Kasumi-1 (cell line): ENCODE measurements around the gene KIR3DL2.
"Not testable (repeated sequence)": the region's sequence is repeated elsewhere in the genome, so short reads cannot be mapped to it uniquely, and the experiment has no call there.

Experiments
- DNase-seq, 2 experiments: peaks; one replicate each; lab custom pipeline; 2025; lab: John Stamatoyannopoulos, UW

Gene KIR3DL2

GRCh38 chr19:54850061-54850640 lies at the start of gene KIR3DL2:
Gene KIR3DL2, plus strand, starts transcription at chr19:54850443. Its CDS starts 33 bp downstream, at chr19:54850476.
- not testable (repeated sequence) for DNase-seq

DNA sequence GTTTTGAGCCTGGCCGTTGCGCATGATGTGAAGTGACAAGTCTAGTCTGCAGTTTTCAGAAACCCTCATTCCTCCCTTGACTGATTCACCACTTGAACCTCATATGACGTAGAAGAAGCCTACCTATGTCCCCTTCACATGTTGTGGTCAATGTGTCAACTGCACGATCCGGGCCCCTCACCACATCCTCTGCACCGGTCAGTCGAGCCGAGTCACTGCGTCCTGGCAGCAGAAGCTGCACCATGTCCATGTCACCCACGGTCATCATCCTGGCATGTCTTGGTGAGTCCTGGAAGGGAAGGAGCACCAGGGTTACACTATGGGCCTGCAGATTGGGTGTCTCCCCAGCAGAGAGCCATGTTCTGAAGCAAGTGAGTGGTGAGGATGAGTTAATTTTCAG lies 46.8 kb upstream of the KIR3DL2 start, which contains the start of gene KIR2DL4:
Gene KIR2DL4, plus strand, starts transcription at position 201 of the 400 bp plus-strand sequence. Its CDS starts 42 bp downstream, at position 243.
- no peak for DNase-seq

DNA sequence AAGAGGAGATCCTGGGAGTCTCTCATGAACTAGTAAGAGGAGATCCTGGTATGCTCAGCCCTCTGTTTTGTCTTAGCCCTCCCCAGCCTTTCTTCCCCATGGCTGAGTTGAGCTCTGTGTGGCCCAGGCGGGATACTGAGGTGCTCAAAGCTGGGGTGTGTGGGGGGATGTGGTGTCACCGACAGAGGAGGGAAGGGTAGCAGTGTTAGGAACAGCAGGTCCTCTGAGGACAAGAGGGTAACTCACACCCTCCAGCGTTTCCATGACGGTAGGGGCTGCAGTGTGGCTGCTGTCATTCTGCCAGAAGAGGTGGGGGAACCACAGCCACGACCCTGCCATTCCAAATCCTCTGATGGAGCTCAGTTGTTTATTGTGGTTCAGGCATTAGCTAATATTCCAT lies 46.1 kb upstream of the KIR3DL2 start:
- DNase-seq = no peak

DNA sequence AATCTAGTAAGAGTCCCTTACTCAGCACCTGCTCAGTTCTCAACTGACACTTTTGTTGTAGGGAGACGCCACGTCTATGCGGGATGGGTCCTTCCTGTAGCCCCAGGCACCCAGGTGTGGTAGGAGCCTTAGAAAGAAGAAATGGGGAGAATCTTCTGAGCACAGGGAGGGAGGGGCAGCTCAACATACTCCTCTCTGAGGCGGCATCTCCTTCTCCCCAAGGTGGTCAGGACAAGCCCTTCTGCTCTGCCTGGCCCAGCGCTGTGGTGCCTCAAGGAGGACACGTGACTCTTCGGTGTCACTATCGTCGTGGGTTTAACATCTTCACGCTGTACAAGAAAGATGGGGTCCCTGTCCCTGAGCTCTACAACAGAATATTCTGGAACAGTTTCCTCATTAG lies 45.7 kb upstream of the KIR3DL2 start:
- DNase-seq = no peak

DNA sequence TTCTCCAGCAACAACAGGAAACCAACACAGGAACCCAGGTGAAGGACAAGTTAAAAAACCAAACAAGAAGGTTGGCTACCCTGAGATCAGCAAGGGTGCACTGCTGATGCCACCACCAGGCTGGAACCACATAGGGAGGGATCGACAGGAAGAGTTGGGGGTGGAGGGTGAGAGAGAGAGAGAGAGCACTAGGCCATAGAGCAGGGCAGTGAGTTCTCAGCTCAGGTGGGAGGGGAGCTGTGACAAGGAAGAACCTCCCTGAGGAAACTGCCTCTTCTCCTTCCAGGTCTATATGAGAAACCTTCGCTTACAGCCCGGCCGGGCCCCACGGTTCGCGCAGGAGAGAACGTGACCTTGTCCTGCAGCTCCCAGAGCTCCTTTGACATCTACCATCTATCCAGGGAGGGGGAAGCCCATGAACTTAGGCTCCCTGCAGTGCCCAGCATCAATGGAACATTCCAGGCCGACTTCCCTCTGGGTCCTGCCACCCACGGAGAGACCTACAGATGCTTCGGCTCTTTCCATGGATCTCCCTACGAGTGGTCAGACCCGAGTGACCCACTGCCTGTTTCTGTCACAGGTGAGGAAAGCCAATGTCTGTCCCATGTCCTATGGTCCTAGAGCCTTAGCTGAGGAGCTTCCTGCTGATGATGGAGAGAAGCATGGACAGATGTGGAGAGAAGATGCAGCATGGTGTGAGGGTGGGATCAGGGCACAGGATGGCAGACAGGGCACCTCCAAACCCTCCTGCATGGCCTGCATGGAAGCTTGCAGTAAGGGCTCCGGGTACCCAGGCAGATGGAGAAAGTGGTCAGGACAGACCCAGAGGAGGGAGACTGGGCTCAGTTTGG lies 44.4 kb upstream of the KIR3DL2 start:
- DNase-seq = no peak

DNA sequence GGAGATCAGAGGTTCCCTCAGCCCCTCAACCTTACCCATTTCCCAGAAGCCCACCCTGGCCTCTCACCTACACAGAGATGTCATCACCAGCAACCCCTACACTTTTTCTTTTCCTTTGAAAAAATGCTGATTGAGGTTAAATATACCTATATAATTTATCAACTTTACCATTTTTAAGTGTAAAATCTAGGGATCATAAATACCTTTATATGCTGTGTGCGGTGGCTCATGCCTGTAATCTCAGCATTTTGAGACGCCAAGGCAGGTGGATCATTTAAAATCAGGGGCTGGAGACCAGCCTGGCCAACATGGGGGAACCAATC lies 43.8 kb upstream of the KIR3DL2 start:
- no peak for DNase-seq

GRCh38 chr19:54814571-54814970 lies 35.7 kb upstream of the KIR3DL2 start:
- not testable (repeated sequence) for DNase-seq

- DNase-seq = not testable (repeated sequence)
Observed at GRCh38 chr19:54816251-54816650, 34.0 kb upstream of the KIR3DL2 start, which contains the start of gene KIR3DL1. Gene KIR3DL1, plus strand, starts transcription at chr19:54816468.

- no peak for DNase-seq
Observed at GRCh38 chr19:54817670-54818536, 32.3 kb upstream of the KIR3DL2 start.

- not testable (repeated sequence) for DNase-seq
Observed at GRCh38 chr19:54824416-54824815, 25.8 kb upstream of the KIR3DL2 start.

DNA sequence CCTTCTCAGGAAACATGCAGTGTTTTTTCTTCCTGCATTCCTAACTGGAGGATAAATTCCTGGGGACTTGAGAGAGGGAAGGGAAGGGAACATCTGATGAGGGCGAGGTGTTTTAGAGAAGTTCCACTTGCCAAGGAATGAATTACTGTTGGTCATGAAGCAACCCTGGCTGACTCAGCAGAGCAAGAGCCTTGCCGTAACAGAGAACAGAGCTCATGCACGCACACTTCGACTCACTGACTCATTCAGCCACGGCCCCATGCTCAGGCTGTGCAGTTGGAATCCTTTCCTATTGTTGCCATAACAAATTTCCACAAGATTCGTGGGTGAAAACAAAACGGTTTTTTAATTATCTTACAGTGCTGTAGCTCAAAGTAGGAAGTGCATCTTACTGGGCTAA lies 24.9 kb upstream of the KIR3DL2 start:
- DNase-seq = peak; percentile 10 to 11

GRCh38 chr19:54828064-54828463 lies 22.2 kb upstream of the KIR3DL2 start:
- DNase-seq = not testable (repeated sequence)

DNA sequence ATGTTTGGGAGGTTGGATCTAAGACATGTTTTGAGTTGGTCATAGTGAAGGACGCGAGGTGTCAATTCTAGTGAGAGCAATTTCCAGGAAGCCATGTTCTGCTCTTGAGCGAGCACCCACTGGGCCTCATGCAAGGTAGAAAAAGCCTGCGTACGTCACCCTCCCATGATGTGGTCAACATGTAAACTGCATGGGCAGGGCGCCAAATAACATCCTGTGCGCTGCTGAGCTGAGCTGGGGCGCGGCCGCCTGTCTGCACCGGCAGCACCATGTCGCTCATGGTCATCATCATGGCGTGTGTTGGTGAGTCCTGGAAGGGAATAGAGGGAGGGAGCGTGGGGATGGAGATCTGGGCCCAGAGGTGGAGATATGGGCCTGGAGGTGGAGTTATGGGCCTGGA lies 17.7 kb upstream of the KIR3DL2 start, which contains the start of gene KIR2DS4:
Gene KIR2DS4, plus strand, starts transcription at position 181 of the 400 bp plus-strand sequence.
- not testable (repeated sequence) for DNase-seq

GRCh38 chr19:54835126-54835525 lies 15.1 kb upstream of the KIR3DL2 start:
- DNase-seq = not testable (repeated sequence)

DNA sequence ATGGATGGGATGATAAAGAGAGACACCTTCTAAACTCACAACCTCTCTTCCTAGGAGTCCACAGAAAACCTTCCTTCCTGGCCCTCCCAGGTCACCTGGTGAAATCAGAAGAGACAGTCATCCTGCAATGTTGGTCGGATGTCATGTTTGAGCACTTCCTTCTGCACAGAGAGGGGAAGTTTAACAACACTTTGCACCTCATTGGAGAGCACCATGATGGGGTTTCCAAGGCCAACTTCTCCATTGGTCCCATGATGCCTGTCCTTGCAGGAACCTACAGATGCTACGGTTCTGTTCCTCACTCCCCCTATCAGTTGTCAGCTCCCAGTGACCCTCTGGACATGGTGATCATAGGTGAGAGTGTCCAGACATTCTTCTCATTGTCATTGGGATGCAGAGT lies 12.7 kb upstream of the KIR3DL2 start:
- DNase-seq = not testable (repeated sequence)

- DNase-seq = not testable (repeated sequence)
Observed at GRCh38 chr19:54843171-54843570, 7.1 kb upstream of the KIR3DL2 start.

DNA sequence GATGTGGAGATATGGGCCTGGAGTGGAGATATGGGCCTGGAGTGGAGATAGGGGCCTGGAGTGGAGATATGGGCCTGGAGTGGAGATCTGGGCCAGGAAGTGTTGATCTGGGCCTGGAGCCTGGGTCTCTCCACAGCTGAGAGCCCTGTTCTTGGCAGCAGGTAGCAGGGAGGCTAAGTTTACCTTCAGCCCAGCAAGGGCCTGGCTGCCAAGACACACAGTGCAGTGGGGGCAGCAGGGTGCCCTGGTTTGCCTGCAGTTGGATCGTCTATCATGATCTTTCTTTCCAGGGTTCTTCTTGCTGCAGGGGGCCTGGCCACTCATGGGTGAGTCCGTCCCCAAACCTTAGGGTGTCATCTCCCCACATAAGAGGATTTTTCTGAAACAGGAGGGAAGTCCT lies 687 bp downstream of the KIR3DL2 start:
- DNase-seq = no peak

DNA sequence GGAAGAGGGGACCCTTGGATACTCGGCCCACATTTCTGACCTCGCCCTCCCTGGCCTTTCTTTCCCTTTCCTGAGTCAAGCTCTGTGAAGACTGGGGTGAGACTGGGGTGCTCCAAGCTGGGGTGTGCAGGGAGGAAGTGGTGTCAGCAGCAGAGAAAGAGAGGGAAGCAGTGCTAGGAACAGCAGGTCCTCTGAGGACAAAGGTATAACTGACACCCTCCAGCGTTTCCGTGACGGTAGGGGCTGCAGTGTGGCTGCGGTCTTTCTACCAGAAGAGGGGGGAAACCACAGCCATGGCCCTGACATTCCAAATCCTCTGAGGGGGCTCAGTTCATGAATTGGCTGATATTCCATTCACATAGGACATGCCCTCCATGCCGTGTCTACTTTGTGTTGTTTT lies 1.1 kb downstream of the KIR3DL2 start:
- peak in 1 of 2 experiments; percentile 20 for DNase-seq

DNA sequence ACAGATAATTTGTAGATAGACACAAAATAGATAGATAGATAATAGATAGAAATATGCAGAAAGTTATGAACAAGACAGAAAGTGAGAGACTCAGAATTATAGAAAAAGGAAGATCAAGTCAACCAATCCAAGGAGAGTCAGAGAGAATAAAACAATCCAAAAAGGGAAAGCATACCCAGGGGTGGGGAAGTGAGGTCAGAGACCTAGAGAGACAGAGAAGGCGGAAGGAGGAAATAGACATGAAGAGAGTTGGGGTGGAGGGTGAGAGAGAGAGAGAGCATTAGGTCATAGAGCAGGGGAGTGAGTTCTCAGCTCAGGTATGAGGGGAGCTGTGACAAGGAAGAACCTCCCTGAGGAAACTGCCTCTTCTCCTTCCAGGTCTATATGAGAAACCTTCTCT lies 5.0 kb downstream of the KIR3DL2 start:
- not testable (repeated sequence) for DNase-seq

GRCh38 chr19:54858476-54858875 lies 8.2 kb downstream of the KIR3DL2 start:
- not testable (repeated sequence) for DNase-seq

GRCh38 chr19:54859421-54859820 lies 9.2 kb downstream of the KIR3DL2 start:
- not testable (repeated sequence) for DNase-seq

DNA sequence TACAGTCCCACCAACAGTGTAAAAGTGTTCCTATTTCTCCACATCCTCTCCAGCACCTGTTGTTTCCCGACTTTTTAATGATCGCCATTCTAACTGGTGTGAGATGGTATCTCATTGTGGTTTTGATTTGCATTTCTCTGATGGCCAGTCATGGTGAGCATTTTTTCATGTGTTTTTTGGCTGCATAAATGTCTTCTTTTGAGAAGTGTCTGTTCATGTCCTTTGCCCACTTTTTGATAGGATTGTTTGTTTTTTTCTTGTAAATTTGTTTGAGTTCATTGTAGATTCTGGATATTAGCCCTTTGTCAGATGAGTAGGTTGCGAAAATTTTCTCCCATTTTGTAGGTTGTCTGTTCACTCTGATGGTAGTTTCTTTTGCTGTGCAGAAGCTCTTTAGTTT lies 13.2 kb downstream of the KIR3DL2 start:
- DNase-seq = not testable (repeated sequence)
